ENCODE measurements around the gene SUFU.

DNA sequence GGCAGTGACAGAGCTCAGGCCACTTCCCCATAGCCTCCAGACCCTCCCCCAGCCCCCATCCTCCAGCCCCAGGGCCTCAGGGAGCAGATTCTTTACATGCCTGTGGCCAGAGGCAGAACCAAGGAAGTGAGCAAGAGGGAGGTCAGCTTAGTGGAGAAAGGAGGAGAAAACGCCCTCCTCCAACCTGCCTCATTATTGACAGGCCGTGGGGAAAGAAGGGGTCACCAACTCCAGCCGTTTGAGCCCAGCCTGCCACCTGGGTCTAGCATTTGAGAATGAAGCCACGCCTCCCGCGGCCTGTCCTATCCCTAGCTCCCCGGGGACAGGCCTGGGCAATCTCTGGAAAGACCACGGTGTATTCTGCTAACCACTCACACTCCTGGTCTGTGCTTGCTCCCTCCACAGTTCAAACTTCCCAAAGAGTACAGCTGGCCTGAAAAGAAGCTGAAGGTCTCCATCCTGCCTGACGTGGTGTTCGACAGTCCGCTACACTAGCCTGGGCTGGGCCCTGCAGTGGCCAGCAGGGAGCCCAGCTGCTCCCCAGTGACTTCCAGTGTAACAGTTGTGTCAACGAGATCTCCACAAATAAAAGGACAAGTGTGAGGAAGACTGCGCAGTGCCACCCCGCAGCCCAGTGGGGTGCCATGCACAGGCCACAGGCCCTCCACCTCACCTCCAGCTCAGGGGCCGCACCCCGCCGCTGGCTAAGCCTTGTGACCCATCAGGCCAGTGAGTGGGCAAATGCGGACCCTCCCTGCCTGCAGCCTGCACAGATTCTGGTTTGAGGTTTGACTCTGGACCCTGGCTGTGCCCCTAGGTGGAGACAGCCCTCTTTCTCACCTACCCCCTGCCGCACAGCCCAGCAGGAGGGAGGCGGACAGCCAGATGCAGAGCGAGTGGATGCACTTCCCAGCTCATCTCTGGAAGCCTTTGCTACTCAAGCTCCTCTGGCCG lies 126.2 kb downstream of the SUFU start:
- TF ChIP-seq CTCF (IDR thresholded peaks at IDR 0.05), result no peak
- TF ChIP-seq POLR2A (IDR thresholded peaks at IDR 0.05), result no peak

Measured in Peyer's patch (tissue), 4 donors.